Coronary artery (tissue), 2 donors: ENCODE measurements around the gene CRABP2.

ENCODE experiments used
- DNase-seq: peaks from one replicate; pipeline ENCODE4 v3.0.0-alpha.2; 2017; ENCODE audit warnings: low spot score
- H3K27ac ChIP-seq, 2 donors: fragments of 200-600 bp; sonication (generic); one replicate each; pipeline ENCODE4 v1.5.1; 2016 to 2019
- H3K4me3 ChIP-seq: fragments of 200-600 bp; sonication (generic); 2 replicates; pipeline ENCODE4 v1.5.1; 2016; ENCODE audit warnings: mild to moderate bottlenecking, moderate library complexity
- CTCF ChIP-seq: fragments of 200-600 bp; sonication (generic); IDR thresholded peaks from one replicate; pipeline ENCODE4 v1.5.1; 2019; ENCODE audit warnings: antibody characterized with exemption

CRABP2 gene

GRCh38 chr1:156708218-156708661 lies 2.9 kb upstream of the CRABP2 start:
- no peak for DNase-seq
- Histone ChIP-seq H3K27ac (peak overlapping the region in 1 of 2 donors; percentile 89), H3K4me3 (no peak overlapping the region)
- TF ChIP-seq CTCF, result no peak

GRCh38 chr1:156707417-156708217 lies 2.2 kb upstream of the CRABP2 start:
- Histone ChIP-seq H3K27ac (peak overlapping the region in 1 of 2 donors; percentile 89), H3K4me3 (no peak overlapping the region)
- TF ChIP-seq CTCF, result no peak
- no peak for DNase-seq

- Histone ChIP-seq H3K27ac (peak overlapping the region; percentile 81 to 89), H3K4me3 (peak overlapping the region; percentile 71)
- no peak for TF ChIP-seq CTCF
- no peak for DNase-seq
Measured at GRCh38 chr1:156706657-156707416, 1.5 kb upstream of the CRABP2 start.

- Histone ChIP-seq H3K27ac (peak overlapping the region; percentile 81 to 89), H3K4me3 (peak overlapping the region; percentile 71)
- no peak for DNase-seq
- peak; percentile 78 for TF ChIP-seq CTCF
Measured at GRCh38 chr1:156705918-156706656, 704 bp upstream of the CRABP2 start.

- no peak for DNase-seq
- H3K27ac ChIP-seq, result peak overlapping the region; percentile 81 to 89
- TF ChIP-seq CTCF, result no peak
- peak overlapping the region; percentile 71 for H3K4me3 ChIP-seq
Measured at GRCh38 chr1:156704930-156705320, 458 bp downstream of the CRABP2 start.

GRCh38 chr1:156704166-156704711 lies 1.1 kb downstream of the CRABP2 start:
- no peak for TF ChIP-seq CTCF
- Histone ChIP-seq H3K4me3 (peak overlapping the region; percentile 71), H3K27ac (no peak overlapping the region)
- no peak for DNase-seq
